Measurements from ENCODE around the gene RRAGC.
"Not testable (repeated sequence)": the region's sequence is repeated elsewhere in the genome, so short reads cannot be mapped to it uniquely, and the experiment has no call there.

The RRAGC gene

GRCh38 chr1:38839363-38839762, 20.2 kb downstream of the RRAGC start:
- Histone ChIP-seq H3K9ac (no peak overlapping the region), H3K27me3 (ENCODE audit: insufficient read depth, low read depth) (no peaks in the 10 kb centered on the region), H3K4me1 (ENCODE audit: low read depth, poor library complexity, severe bottlenecking) (no peaks in the 10 kb centered on the region), H3K27ac (no peak overlapping the region), H3K4me2 (no peak overlapping the region), H3K4me3 (IDR thresholded peaks at IDR 0.05; ENCODE audit: insufficient read depth, low read depth, low read length) (no peak overlapping the region), H4K20me1 (ENCODE audit: insufficient read depth) (no peaks in the 10 kb centered on the region), H2AFZ (ENCODE audit: low read depth) (no peak overlapping the region), H3K36me3 (ENCODE audit: insufficient read depth) (no peaks in the 10 kb centered on the region), H3K79me2 (ENCODE audit: insufficient read depth, low read depth) (no peaks in the 10 kb centered on the region)
- no peak for TF ChIP-seq CTCF (conservative IDR thresholded peaks at IDR 0.05; ENCODE audit: low read depth, low read length)

GRCh38 chr1:38836316-38836715, 23.3 kb downstream of the RRAGC start:
- not testable (repeated sequence) for H2AFZ ChIP-seq (ENCODE audit: low read depth); H3K79me2 ChIP-seq (ENCODE audit: insufficient read depth, low read depth); H3K4me1 ChIP-seq (ENCODE audit: low read depth, poor library complexity, severe bottlenecking); H4K20me1 ChIP-seq (ENCODE audit: insufficient read depth); H3K36me3 ChIP-seq (ENCODE audit: insufficient read depth); H3K9ac ChIP-seq; H3K27ac ChIP-seq; H3K27me3 ChIP-seq (ENCODE audit: insufficient read depth, low read depth); H3K4me2 ChIP-seq; H3K4me3 ChIP-seq (IDR thresholded peaks at IDR 0.05; ENCODE audit: insufficient read depth, low read depth, low read length)

GRCh38 chr1:38834937-38835827, 24.4 kb downstream of the RRAGC start:
- Histone ChIP-seq H3K27ac (no peak overlapping the region), H2AFZ (ENCODE audit: low read depth) (no peak overlapping the region)
- TF ChIP-seq CTCF (conservative IDR thresholded peaks at IDR 0.05; ENCODE audit: low read depth, low read length) = peak; percentile 87

GRCh38 chr1:38834221-38834782, 25.3 kb downstream of the RRAGC start:
- H3K4me1 ChIP-seq (ENCODE audit: low read depth, poor library complexity, severe bottlenecking) = no peaks in the 10 kb centered on the region
- no peak overlapping the region for H3K4me2 ChIP-seq
- no peaks in the 10 kb centered on the region for H3K79me2 ChIP-seq (ENCODE audit: insufficient read depth, low read depth)
- H3K36me3 ChIP-seq (ENCODE audit: insufficient read depth) = no peaks in the 10 kb centered on the region
- H2AFZ ChIP-seq (ENCODE audit: low read depth) = no peak overlapping the region
- no peaks in the 10 kb centered on the region for H3K27me3 ChIP-seq (ENCODE audit: insufficient read depth, low read depth)
- TF ChIP-seq CTCF (conservative IDR thresholded peaks at IDR 0.05; ENCODE audit: low read depth, low read length) = no peak
- H3K4me3 ChIP-seq (IDR thresholded peaks at IDR 0.05; ENCODE audit: insufficient read depth, low read depth, low read length) = no peak overlapping the region
- no peaks in the 10 kb centered on the region for H4K20me1 ChIP-seq (ENCODE audit: insufficient read depth)
- H3K9ac ChIP-seq = no peak overlapping the region
- H3K27ac ChIP-seq = no peak overlapping the region

More at GRCh38 chr1:38834937-38835827, 24.4 kb downstream of the RRAGC start:
- Histone ChIP-seq H3K79me2 (ENCODE audit: insufficient read depth, low read depth) (no peaks in the 10 kb centered on the region), H3K4me3 (IDR thresholded peaks at IDR 0.05; ENCODE audit: insufficient read depth, low read depth, low read length) (no peak overlapping the region), H3K4me1 (ENCODE audit: low read depth, poor library complexity, severe bottlenecking) (no peaks in the 10 kb centered on the region), H4K20me1 (ENCODE audit: insufficient read depth) (no peaks in the 10 kb centered on the region), H3K27me3 (ENCODE audit: insufficient read depth, low read depth) (no peaks in the 10 kb centered on the region), H3K4me2 (no peak overlapping the region), H3K9ac (no peak overlapping the region), H3K36me3 (ENCODE audit: insufficient read depth) (no peaks in the 10 kb centered on the region)

GRCh38 chr1:38833146-38833545, 26.4 kb downstream of the RRAGC start:
- no peak overlapping the region for H3K9ac ChIP-seq
- H3K36me3 ChIP-seq (ENCODE audit: insufficient read depth) = no peaks in the 10 kb centered on the region
- H3K79me2 ChIP-seq (ENCODE audit: insufficient read depth, low read depth) = no peaks in the 10 kb centered on the region
- H3K4me1 ChIP-seq (ENCODE audit: low read depth, poor library complexity, severe bottlenecking) = no peaks in the 10 kb centered on the region
- no peak overlapping the region for H3K4me3 ChIP-seq (IDR thresholded peaks at IDR 0.05; ENCODE audit: insufficient read depth, low read depth, low read length)
- H3K27ac ChIP-seq = no peak overlapping the region
- no peaks in the 10 kb centered on the region for H4K20me1 ChIP-seq (ENCODE audit: insufficient read depth)
- no peak overlapping the region for H2AFZ ChIP-seq (ENCODE audit: low read depth)
- H3K4me2 ChIP-seq = no peak overlapping the region
- TF ChIP-seq CTCF (conservative IDR thresholded peaks at IDR 0.05; ENCODE audit: low read depth, low read length) = no peak
- no peaks in the 10 kb centered on the region for H3K27me3 ChIP-seq (ENCODE audit: insufficient read depth, low read depth)
